Activated CD4-positive, alpha-beta T cell treated with anti-CD3 and anti-CD28 coated beads, Interleukin-2, amount 50 U/mL, for 48 hours (primary cell): Measurements from ENCODE around the gene LMBRD1.
"Not testable (repeated sequence)": the region's sequence is repeated elsewhere in the genome, so short reads cannot be mapped to it uniquely, and the experiment has no call there.

ENCODE experiments used
- DNase-seq, 2 experiments: peaks; one replicate each; pipeline ENCODE4 v3.0.0-alpha.2; 2020

LMBRD1 gene

GRCh38 chr6:69732045-69732444, 64.8 kb downstream of the LMBRD1 start:
- no peak for DNase-seq

- no peak for DNase-seq
These were observed 66.8 kb downstream of the LMBRD1 start for GRCh38 chr6:69729870-69730449.

- DNase-seq = no peak
These were observed 74.1 kb downstream of the LMBRD1 start for GRCh38 chr6:69722683-69723082.

- no peak for DNase-seq
These were observed 77.1 kb downstream of the LMBRD1 start for GRCh38 chr6:69719602-69720193.

GRCh38 chr6:69706724-69707123, 90.1 kb downstream of the LMBRD1 start:
- DNase-seq = no peak

- DNase-seq = no peak
These were observed 90.9 kb downstream of the LMBRD1 start for GRCh38 chr6:69705954-69706353.

- no peak for DNase-seq
These were observed 91.9 kb downstream of the LMBRD1 start for GRCh38 chr6:69704916-69705315.

- no peak for DNase-seq
These were observed 97.2 kb downstream of the LMBRD1 start for GRCh38 chr6:69699655-69700054.

GRCh38 chr6:69696273-69696672, 100.5 kb downstream of the LMBRD1 start:
- no peak for DNase-seq

GRCh38 chr6:69693762-69694161, 103.0 kb downstream of the LMBRD1 start:
- no peak for DNase-seq

- no peak for DNase-seq
These were observed 105.8 kb downstream of the LMBRD1 start for GRCh38 chr6:69690986-69691385.

GRCh38 chr6:69680302-69680701, 116.5 kb downstream of the LMBRD1 start:
- no peak for DNase-seq

GRCh38 chr6:69673298-69673697, 123.5 kb downstream of the LMBRD1 start:
- no peak for DNase-seq

- no peak for DNase-seq
These were observed 127.9 kb downstream of the LMBRD1 start for GRCh38 chr6:69668916-69669315.

- not testable (repeated sequence) for DNase-seq
These were observed 130.0 kb downstream of the LMBRD1 start for GRCh38 chr6:69666779-69667178.

- no peak for DNase-seq
These were observed 131.4 kb downstream of the LMBRD1 start for GRCh38 chr6:69665437-69665836.

GRCh38 chr6:69664551-69664950, 132.3 kb downstream of the LMBRD1 start:
- no peak for DNase-seq

GRCh38 chr6:69663215-69663614, 133.6 kb downstream of the LMBRD1 start:
- DNase-seq = no peak

GRCh38 chr6:69650703-69651102, 146.1 kb downstream of the LMBRD1 start:
- no peak for DNase-seq

GRCh38 chr6:69647726-69648125, 149.1 kb downstream of the LMBRD1 start:
- no peak for DNase-seq

- no peak for DNase-seq
These were observed 153.1 kb downstream of the LMBRD1 start for GRCh38 chr6:69643688-69644087.

- no peak for DNase-seq
These were observed 163.9 kb downstream of the LMBRD1 start for GRCh38 chr6:69632932-69633331.

GRCh38 chr6:69631552-69632346, 165.1 kb downstream of the LMBRD1 start:
- DNase-seq = no peak

- DNase-seq = no peak
These were observed 166.0 kb downstream of the LMBRD1 start for GRCh38 chr6:69630767-69631166.
